Coronary artery (tissue), 2 donors: ENCODE data around the gene VWA5B1.

Source experiments
- DNase-seq: peaks from one replicate; pipeline ENCODE4 v3.0.0-alpha.2; 2017; ENCODE audit warnings: low spot score
- H3K27ac ChIP-seq, 2 donors: fragments of 200-600 bp; sonication (generic); one replicate each; pipeline ENCODE4 v1.5.1; 2016 to 2019
- H3K4me3 ChIP-seq: fragments of 200-600 bp; sonication (generic); 2 replicates; pipeline ENCODE4 v1.5.1; 2016; ENCODE audit warnings: mild to moderate bottlenecking, moderate library complexity
- TF ChIP-seq, protein P1 (sequence below): fragments of 200-600 bp; sonication (generic); IDR thresholded peaks from one replicate; pipeline ENCODE4 v1.5.1; 2019; ENCODE audit warnings: antibody characterized with exemption

VWA5B1 gene

DNA sequence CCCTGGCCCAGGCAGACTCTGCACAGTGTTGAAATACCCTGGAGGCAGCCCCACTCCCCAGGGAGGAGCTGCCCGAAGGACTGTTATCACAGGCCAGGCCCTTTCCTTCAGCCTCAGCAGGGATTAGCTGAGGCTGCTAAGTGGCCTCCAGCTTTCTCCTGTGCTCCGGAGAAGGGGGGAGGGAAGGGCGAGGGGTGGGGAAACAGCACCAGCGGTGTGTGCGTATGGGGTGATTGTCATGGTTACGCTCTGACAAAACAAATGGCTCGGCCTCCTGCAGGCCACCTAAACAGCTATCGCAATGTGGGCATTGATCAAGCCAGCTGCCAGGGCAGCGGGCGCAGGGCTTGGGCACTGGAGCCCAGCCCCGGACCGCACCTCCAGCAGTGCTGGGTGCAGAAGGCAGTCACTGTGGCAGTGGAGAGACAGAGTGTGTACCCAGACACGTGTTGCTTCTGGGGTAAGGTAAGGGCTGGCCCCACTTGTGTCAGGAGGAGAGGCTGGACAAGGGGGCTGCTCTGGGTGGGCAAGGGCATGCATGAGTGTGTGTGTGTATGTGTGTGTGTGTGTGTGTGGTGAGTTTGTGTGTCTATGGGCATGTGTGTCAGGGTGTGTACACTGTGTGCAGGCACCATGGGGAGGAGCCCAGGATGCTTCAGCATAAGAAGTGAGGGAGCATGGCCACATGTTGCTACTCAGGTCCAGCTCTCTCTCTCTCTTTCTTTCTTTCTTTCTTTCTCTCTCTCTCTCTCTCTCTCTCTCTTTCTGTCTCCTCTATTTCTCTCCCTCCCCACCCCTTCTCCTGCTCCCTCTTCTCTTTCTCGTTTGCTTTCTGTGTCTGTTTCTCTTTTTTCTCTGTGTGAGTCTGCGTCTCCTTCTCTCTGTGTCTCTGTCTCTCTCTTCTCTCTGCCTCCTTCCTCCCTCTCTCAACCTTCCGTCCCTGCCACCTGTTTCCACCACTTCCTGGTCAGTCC, at the start of gene VWA5B1:
TSS of gene VWA5B1 (plus strand) at position 252 of the 974 bp plus-strand sequence. CDS start 19,727 bp downstream, outside the sequence.
- Histone ChIP-seq H3K27ac (no peak within 1 kb of the TSS), H3K4me3 (no peak within 1 kb of the TSS)
- DNase-seq, result no peak
- TF ChIP-seq, protein P1, sequence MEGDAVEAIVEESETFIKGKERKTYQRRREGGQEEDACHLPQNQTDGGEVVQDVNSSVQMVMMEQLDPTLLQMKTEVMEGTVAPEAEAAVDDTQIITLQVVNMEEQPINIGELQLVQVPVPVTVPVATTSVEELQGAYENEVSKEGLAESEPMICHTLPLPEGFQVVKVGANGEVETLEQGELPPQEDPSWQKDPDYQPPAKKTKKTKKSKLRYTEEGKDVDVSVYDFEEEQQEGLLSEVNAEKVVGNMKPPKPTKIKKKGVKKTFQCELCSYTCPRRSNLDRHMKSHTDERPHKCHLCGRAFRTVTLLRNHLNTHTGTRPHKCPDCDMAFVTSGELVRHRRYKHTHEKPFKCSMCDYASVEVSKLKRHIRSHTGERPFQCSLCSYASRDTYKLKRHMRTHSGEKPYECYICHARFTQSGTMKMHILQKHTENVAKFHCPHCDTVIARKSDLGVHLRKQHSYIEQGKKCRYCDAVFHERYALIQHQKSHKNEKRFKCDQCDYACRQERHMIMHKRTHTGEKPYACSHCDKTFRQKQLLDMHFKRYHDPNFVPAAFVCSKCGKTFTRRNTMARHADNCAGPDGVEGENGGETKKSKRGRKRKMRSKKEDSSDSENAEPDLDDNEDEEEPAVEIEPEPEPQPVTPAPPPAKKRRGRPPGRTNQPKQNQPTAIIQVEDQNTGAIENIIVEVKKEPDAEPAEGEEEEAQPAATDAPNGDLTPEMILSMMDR, result no peak

DNA sequence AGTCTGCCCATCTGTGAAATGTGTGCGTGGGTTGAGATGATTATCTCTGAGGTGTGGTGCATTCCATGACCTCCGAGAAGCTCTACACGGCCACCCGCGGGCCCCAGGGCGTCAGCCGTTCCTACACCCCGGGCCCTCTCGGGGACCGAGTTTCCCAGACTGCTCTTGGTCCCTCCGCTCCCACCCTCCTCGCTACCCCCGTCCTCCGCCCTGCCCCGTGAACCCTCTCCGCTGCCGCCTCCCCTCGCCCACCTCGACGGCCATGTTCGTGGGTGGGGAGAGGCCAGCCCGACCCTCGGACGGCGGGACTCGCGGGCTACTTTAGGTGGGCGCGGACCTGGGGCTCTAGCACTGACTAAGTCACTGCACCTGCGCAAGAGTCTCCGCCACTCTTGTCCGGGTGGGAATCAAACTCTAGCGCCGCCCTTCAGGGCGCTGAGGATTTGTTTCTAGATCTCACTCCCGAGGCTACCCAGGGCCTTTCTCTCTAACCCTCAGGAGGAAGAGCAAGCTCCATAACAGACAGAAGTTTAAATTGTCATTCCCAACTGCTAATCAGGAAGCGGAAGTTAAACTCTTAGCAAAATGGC, 47.7 kb upstream of the VWA5B1 start:
- TF ChIP-seq, protein P1, result no peak
- no peak for DNase-seq
- Histone ChIP-seq H3K27ac (no peak overlapping the region), H3K4me3 (no peak overlapping the region)

DNA sequence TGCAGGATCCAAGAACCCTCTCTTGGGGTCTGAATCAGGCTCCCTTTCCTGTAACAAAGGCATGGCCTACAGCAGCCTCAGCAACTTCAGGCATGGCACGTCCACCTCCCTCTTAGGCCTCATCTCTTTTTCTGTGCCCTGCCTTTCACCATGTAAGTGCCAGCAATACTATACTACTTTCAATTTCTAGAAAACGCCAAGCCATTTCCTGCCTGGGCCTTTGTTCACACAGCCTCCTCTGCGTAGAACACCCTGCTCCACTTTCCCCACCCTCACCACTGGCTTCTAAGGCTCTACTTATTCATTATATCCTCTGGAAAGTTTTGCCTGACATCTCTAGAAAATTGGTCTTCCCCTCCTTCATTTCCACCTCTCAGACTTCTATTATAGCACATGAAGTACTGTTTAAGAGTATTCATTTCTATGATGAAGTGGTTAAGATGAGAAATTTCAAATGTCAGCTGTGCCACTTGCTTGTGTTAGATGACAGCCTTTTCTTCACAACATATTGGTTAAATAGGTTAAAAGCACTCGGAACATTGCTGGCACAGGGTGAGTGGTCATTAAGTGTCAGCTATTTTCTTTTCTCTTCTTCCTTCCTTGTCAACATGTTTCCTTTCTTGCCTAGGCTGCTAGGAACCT, 41.6 kb upstream of the VWA5B1 start:
- no peak for DNase-seq
- H3K27ac ChIP-seq, result no peak overlapping the region
- TF ChIP-seq, protein P1, result no peak
- H3K4me3 ChIP-seq, result no peak overlapping the region

DNA sequence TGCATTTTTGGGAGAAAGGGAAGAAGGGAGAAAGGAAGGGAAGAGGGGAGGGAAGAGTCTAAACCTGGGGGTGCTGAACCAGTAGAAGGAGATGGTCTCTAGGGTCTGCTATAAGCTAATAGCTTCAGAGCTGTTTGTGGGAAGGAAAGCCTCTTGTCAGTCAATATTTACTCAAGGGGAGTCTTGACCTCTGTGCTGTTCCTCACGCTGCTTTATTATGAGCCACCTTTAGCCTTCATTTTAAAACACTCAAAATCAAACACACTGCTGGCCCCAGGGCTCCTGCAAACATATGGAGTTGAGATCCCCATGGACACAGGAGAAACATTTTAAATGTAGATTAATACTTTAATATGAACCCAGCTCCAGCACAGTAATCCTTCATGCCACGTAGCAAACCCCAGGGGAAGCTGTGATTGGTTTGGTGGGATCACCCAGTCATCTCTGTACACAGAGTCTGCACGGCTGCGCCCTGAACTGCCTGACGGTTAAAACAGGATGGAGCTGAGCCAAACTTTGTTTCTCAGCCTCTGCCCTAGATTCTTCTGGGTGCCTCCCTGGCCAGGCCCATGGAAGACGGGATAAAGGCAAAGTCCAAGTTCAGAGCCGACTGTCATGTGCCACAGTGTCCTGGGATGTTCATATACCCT, 40.2 kb upstream of the VWA5B1 start:
- H3K27ac ChIP-seq, result no peak overlapping the region
- TF ChIP-seq, protein P1, result no peak
- H3K4me3 ChIP-seq, result no peak overlapping the region
- no peak for DNase-seq

DNA sequence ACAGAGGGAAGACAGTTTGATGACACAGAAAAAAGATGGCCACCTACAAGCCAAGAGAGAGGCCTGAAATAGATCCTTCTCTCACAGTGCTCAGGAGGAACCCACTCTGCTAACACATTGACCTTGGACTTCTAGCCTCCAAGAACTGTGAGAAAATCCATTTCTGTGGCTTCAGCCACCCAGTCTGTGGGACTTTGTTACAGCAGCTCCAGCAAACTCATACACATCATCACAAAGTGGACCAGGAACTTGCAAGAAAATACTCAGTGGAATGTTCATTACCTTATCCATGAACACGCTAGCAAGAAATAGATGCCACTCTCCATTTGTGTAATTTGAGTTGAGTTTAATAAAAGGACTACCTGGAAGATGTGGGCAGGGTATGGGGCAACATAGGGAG, 38.1 kb upstream of the VWA5B1 start:
- TF ChIP-seq, protein P1, result no peak
- DNase-seq, result no peak

GRCh38 chr1:20255666-20256065, 35.0 kb upstream of the VWA5B1 start:
- no peak for DNase-seq
- H3K27ac ChIP-seq, result no peak overlapping the region
- TF ChIP-seq, protein P1, result no peak
- no peak overlapping the region for H3K4me3 ChIP-seq

More for the DNA sequence above, 38.1 kb upstream of the VWA5B1 start:
- H3K27ac ChIP-seq, result no peak overlapping the region
- H3K4me3 ChIP-seq, result no peak overlapping the region
